HG02970 (cell line): ENCODE measurements around the gene NEMF.
"Not testable (repeated sequence)": the region's sequence is repeated elsewhere in the genome, so short reads cannot be mapped to it uniquely, and the experiment has no call there.

ENCODE experiments used
- ATAC-seq: cut with Tn5 transposase; IDR thresholded peaks from one replicate; pipeline ENCODE4 v1.9.1; 2021; ENCODE audit warnings: mild to moderate bottlenecking, moderate library complexity, moderate number of reproducible peaks; ENCODE audit not compliant: unreplicated experiment, low FRiP score

Gene NEMF

GRCh38 chr14:49880267-49881064, 27.9 kb upstream of the NEMF start:
- ATAC-seq: no peak

GRCh38 chr14:49879646-49880204, 27.1 kb upstream of the NEMF start:
- no peak for ATAC-seq

- ATAC-seq: no peak
Observed at GRCh38 chr14:49876563-49877127, 24.1 kb upstream of the NEMF start.

GRCh38 chr14:49875640-49876198, 23.1 kb upstream of the NEMF start:
- ATAC-seq: no peak

GRCh38 chr14:49873548-49873947, 21.0 kb upstream of the NEMF start:
- ATAC-seq: not testable (repeated sequence)

- no peak for ATAC-seq
Observed at GRCh38 chr14:49870908-49871307, 18.3 kb upstream of the NEMF start.

GRCh38 chr14:49868720-49869114, 16.1 kb upstream of the NEMF start:
- ATAC-seq: no peak

- peak; percentile 85 for ATAC-seq
Observed at GRCh38 chr14:49867831-49868719, 15.5 kb upstream of the NEMF start.

- ATAC-seq: no peak
Observed at GRCh38 chr14:49865431-49865859, 12.9 kb upstream of the NEMF start.

GRCh38 chr14:49863487-49864281, 11.1 kb upstream of the NEMF start:
- no peak for ATAC-seq

GRCh38 chr14:49862089-49862673, 9.6 kb upstream of the NEMF start:
- ATAC-seq: peak; percentile 50

GRCh38 chr14:49861699-49862088, 9.1 kb upstream of the NEMF start:
- ATAC-seq: peak; percentile 11

- no peak for ATAC-seq
Observed at GRCh38 chr14:49860988-49861698, 8.6 kb upstream of the NEMF start.

- no peak for ATAC-seq
Observed at GRCh38 chr14:49858383-49858782, 5.8 kb upstream of the NEMF start.

- ATAC-seq: no peak
Observed at GRCh38 chr14:49857427-49858003, 4.9 kb upstream of the NEMF start.

GRCh38 chr14:49853572-49854375, 1.2 kb upstream of the NEMF start:
- no peak for ATAC-seq

GRCh38 chr14:49853158-49853477, 530 bp upstream of the NEMF start:
- ATAC-seq: no peak

- ATAC-seq: no peak
Observed at GRCh38 chr14:49851813-49852212, 775 bp downstream of the NEMF start.
